Chondrocyte (in vitro differentiated cells): ENCODE measurements around the gene NRSN2. TPM values are rescaled to one million over a fixed set of nuclear protein-coding genes. Genes with fewer than 3 reads are reported as not detected.
"Not testable (repeated sequence)": the region's sequence is repeated elsewhere in the genome, so short reads cannot be mapped to it uniquely, and the experiment has no call there.

Source experiments
- DNase-seq: peaks from one replicate; pipeline ENCODE4 v3.0.0; 2021; ENCODE audit warnings: mixed read lengths, low spot score
- H3K27ac Mint-ChIP-seq: one replicate; pipeline ENCODE4 v1.8.0; 2021; ENCODE audit warnings: mild to moderate bottlenecking, moderate library complexity, mixed read lengths; ENCODE audit not compliant: unreplicated experiment
- H3K27me3 Mint-ChIP-seq: 2 replicates; pipeline ENCODE4 v1.8.0; 2021; ENCODE audit warnings: low read depth, mixed read lengths
- H3K36me3 Mint-ChIP-seq: 2 replicates; pipeline ENCODE4 v1.8.0; 2021; ENCODE audit warnings: low read depth, mixed read lengths
- H3K4me1 Mint-ChIP-seq: 2 replicates; pipeline ENCODE4 v1.8.0; 2021; ENCODE audit warnings: low read depth, mild to moderate bottlenecking, mixed read lengths
- H3K4me3 Mint-ChIP-seq: one replicate; pipeline ENCODE4 v1.8.0; 2021; ENCODE audit warnings: mild to moderate bottlenecking, moderate library complexity, mixed read lengths; ENCODE audit not compliant: unreplicated experiment
- H3K9me3 Mint-ChIP-seq: 2 replicates; pipeline ENCODE4 v1.8.0; 2021; ENCODE audit warnings: low read depth, mixed read lengths
- CTCF ChIP-seq: fragments of 200-600 bp; sonication (generic); IDR thresholded peaks from 2 replicates; pipeline ENCODE4 v1.5.0; 2021; ENCODE audit warnings: antibody characterized with exemption, mild to moderate bottlenecking, moderate library complexity
- total RNA-seq: library from RNA; stranded (reverse); gene quantifications from 3 replicates; pipeline ENCODE4 v1.2.1, GENCODE V29; 2021

NRSN2 gene
- total RNA-seq, 1 donor from 2014 or later, result 77.1 TPM

- Mint-ChIP-seq H3K36me3 (no peaks in the 10 kb centered on the region), H3K4me3 (no peak overlapping the region), H3K4me1 (peaks cover 41% of the 10 kb centered on the region), H3K9me3 (no peaks in the 10 kb centered on the region), H3K27me3 (no peaks in the 10 kb centered on the region), H3K27ac (peak overlapping the region; percentile 75)
- no peak for DNase-seq
- TF ChIP-seq CTCF, result no peak
Observed at GRCh38 chr20:370151-370600, 23.3 kb downstream of the NRSN2 start.

- H3K27me3 Mint-ChIP-seq, result no peaks in the 10 kb centered on the region
- no peaks in the 10 kb centered on the region for H3K9me3 Mint-ChIP-seq
- DNase-seq, result no peak
- no peaks in the 10 kb centered on the region for H3K36me3 Mint-ChIP-seq
- TF ChIP-seq CTCF, result no peak
- H3K27ac Mint-ChIP-seq, result peak overlapping the region; percentile 96
- no peak overlapping the region for H3K4me3 Mint-ChIP-seq
- peaks cover 41% of the 10 kb centered on the region for H3K4me1 Mint-ChIP-seq
Observed at GRCh38 chr20:370977-371754, 24.3 kb downstream of the NRSN2 start.

DNA sequence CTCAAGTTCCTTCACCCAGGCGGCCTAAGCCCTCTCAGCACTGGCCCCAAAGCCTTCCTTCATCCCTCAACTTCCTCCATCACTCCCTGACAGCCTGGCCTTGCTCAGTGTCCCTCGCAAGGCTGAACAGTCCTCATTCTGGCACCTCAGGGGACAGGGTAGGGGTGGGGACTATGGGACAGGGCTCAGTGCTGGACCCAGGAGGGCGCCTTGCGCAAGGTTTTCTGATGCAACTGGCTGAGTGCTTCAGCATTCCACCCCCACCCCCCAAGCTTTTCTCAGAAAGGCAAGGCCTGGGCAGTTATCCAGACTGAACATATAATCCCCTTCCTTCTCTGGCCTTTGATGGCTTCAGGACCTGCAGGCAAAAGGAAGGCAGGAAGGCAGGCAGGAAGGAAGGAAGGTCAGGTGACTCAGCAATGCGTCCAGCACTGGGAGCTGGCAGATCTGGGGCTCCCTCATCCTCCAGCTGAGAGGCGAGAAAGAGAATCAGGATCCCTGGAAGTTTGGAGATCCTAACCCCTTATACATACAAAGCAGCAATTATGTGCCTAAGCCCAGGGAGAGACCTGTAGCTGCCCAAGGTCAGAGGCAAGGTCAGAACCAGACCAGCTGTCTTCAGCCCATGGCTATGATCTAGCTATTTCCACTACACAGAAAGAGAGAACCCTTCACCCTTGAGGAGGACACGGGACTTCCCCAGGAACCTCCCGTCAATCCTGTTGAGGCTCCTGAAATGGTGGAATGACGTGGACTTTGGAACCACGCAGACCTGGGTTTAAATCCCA is 25.0 kb downstream of the NRSN2 start:
- no peak for DNase-seq

DNA sequence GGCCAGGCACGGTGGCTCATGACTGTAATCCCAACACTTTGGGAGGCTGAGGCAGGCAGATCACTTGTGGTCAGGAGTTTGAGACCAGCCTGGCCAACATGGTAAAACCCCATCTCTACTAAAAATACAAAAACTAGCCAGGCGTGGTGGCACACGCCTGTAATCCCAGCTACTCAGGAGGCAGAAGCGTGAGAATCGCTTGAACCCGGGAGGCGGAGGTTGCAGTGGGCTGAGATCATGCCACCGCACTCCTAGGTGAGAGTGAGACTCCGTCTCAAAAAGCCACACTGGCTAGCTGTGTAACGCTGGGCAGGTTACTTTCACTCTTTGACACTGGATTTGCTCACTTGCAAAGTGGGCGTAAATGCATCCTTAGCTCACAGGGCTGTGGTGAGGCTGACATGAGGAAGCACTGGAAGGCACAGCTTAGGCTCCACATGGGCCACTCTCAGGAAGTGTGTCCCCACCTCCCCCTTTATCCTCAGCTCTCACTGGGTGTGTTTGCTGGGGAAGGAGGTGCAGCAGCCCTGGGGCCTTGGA is 25.7 kb downstream of the NRSN2 start:
- H3K36me3 Mint-ChIP-seq, H3K27me3 Mint-ChIP-seq, H3K4me3 Mint-ChIP-seq, DNase-seq, H3K9me3 Mint-ChIP-seq: not testable (repeated sequence)
- H3K4me1 Mint-ChIP-seq, result peaks cover 41% of the 10 kb centered on the region
- H3K27ac Mint-ChIP-seq, result peak overlapping the region; percentile 96

More for the DNA sequence above, 25.0 kb downstream of the NRSN2 start:
- TF ChIP-seq CTCF, result no peak
- no peaks in the 10 kb centered on the region for H3K9me3 Mint-ChIP-seq
- no peaks in the 10 kb centered on the region for H3K27me3 Mint-ChIP-seq
- H3K4me3 Mint-ChIP-seq, result no peak overlapping the region
- H3K4me1 Mint-ChIP-seq, result peaks cover 41% of the 10 kb centered on the region
- peak overlapping the region; percentile 96 for H3K27ac Mint-ChIP-seq
- H3K36me3 Mint-ChIP-seq, result no peaks in the 10 kb centered on the region

DNA sequence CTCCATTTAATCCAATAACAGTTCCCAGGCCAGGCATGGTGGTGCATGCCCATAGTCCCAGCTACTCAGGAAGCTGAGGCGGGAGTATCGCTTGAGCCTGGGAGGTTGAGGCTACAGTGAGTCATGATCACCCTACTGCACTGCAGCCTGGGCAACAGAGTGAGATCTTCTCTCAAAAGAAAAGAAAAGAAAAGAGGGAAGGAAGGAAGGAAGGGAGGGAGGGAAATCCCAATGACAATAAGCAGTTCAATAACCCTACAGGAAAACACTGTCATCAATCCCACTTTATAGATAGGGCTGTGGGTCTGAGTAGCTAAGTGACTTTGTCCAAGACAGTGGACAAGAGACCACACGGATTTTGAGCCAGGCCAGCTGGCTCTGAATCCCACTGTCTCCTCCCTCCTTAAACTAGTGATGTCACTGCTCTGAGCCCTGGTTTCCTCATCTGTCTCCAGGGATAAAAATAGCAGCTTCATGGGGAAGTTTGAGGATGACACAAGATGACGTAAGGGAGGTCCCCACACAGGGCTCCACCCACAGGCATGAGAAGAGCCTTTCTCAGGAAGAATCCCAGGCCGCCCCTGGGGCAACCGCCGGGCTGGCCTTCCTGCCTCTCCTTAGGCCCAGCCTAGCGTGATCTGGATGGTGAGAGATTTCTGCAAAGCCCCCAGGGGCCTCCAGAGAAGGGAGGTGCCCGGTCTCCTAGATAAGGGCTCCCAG is 26.4 kb downstream of the NRSN2 start:
- Mint-ChIP-seq H3K27ac (peak overlapping the region; percentile 96), H3K4me3 (no peak overlapping the region), H3K9me3 (no peaks in the 10 kb centered on the region), H3K4me1 (peaks cover 41% of the 10 kb centered on the region), H3K36me3 (no peaks in the 10 kb centered on the region), H3K27me3 (no peaks in the 10 kb centered on the region)
- no peak for TF ChIP-seq CTCF
- DNase-seq, result no peak
